ENCODE data around the gene LAMA2.

Gene LAMA2

DNA sequence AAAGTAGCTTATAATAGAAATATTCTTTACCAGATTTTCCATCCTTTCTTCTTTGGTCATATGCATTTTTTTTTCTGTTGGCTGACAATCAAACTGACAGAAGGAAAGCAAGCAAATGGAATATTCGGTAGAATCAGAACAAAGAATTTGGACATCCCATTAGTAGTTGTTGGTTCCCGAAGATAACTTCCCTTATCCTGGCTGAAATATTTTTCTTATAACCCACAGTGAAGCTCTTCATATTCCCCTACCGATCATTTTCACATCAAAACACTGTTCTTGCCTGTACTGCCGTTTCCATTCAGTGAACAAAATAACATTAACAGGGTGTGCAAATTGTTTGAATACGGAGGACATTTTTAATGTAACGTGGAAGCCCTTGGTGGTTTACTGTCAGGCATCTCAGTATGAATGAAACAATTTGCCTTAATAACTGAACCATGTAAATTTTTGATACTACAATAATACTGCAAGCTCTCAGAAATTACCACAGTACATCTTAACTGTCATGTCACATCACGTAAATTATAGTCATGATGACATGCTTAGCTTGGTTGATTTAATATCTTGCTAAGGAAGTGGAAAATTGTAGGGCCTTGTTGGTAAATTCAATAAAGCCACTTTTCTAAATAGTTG, 311.5 kb downstream of the LAMA2 start:
- TF ChIP-seq TAF1 (IDR thresholded peaks at IDR 0.05; ENCODE audit: borderline replicate concordance, insufficient read depth, low read length) (no peak), SIN3A (IDR thresholded peaks at IDR 0.05; ENCODE audit: borderline replicate concordance, insufficient read depth, low read length) (no peak)
- TF ChIP-seq, protein P1, sequence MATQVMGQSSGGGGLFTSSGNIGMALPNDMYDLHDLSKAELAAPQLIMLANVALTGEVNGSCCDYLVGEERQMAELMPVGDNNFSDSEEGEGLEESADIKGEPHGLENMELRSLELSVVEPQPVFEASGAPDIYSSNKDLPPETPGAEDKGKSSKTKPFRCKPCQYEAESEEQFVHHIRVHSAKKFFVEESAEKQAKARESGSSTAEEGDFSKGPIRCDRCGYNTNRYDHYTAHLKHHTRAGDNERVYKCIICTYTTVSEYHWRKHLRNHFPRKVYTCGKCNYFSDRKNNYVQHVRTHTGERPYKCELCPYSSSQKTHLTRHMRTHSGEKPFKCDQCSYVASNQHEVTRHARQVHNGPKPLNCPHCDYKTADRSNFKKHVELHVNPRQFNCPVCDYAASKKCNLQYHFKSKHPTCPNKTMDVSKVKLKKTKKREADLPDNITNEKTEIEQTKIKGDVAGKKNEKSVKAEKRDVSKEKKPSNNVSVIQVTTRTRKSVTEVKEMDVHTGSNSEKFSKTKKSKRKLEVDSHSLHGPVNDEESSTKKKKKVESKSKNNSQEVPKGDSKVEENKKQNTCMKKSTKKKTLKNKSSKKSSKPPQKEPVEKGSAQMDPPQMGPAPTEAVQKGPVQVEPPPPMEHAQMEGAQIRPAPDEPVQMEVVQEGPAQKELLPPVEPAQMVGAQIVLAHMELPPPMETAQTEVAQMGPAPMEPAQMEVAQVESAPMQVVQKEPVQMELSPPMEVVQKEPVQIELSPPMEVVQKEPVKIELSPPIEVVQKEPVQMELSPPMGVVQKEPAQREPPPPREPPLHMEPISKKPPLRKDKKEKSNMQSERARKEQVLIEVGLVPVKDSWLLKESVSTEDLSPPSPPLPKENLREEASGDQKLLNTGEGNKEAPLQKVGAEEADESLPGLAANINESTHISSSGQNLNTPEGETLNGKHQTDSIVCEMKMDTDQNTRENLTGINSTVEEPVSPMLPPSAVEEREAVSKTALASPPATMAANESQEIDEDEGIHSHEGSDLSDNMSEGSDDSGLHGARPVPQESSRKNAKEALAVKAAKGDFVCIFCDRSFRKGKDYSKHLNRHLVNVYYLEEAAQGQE (IDR thresholded peaks at IDR 0.05; ENCODE audit: insufficient read depth in 1 of 2, low read depth in 2 of 2, low read length in 2 of 2): no peak

DNA sequence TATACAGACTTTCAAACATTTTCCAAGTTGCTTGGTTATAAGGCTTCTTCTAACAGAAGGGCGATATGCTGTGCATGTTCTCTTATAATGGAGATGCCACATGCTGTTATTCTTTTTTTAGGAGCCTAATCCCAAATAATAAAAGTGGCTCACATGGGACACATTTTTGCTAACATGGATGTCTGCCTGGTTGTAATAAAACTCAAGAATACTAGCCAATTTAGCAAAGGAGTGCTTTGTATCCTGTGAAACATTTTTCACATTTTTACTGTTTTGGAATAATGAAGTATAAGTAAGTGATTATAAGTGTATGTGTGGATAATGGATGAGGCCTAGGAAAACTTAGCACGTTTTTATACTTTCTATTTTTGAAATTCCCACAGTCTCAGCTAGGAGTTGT, 312.2 kb downstream of the LAMA2 start:
- TF ChIP-seq POLR2AphosphoS5 (IDR thresholded peaks at IDR 0.05; ENCODE audit: low read depth, low read length) (no peak), SIN3A (IDR thresholded peaks at IDR 0.05; ENCODE audit: borderline replicate concordance, insufficient read depth, low read length) (no peak), FOXP2 (optimal IDR thresholded peaks at IDR 0.05; ENCODE audit: borderline replicate concordance, extremely low read depth, extremely low read length, insufficient read depth) (no peak), TAF1 (IDR thresholded peaks at IDR 0.05; ENCODE audit: borderline replicate concordance, insufficient read depth, low read length) (no peak)
- TF ChIP-seq, protein P1 (IDR thresholded peaks at IDR 0.05; ENCODE audit: insufficient read depth in 1 of 2, low read depth in 2 of 2, low read length in 2 of 2): no peak

DNA sequence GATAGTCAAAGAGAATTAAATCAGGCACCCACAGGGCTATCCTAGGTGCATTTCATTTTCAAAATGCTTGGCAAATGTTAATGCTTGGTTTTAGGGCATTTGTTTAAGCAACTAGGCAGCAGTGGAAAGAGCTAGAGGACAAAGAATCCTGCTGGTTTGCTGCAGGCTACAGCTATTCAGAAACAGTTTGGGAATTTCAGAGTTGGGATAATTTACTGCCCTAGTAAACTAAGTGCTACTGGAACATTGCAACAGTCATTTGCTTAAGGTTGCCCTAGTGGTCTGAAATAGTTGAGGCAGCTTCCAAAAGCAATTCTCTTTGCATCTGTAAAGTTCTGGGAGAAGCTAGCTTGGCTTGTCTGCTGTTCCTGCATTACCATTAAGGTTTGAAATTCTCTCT, 312.7 kb downstream of the LAMA2 start:
- TF ChIP-seq SIN3A (IDR thresholded peaks at IDR 0.05; ENCODE audit: borderline replicate concordance, insufficient read depth, low read length): no peak
- no peak for TF ChIP-seq FOXP2 (optimal IDR thresholded peaks at IDR 0.05; ENCODE audit: borderline replicate concordance, extremely low read depth, extremely low read length, insufficient read depth)
- TF ChIP-seq, protein P1 (IDR thresholded peaks at IDR 0.05; ENCODE audit: insufficient read depth in 1 of 2, low read depth in 2 of 2, low read length in 2 of 2): no peak
- TF ChIP-seq TAF1 (IDR thresholded peaks at IDR 0.05; ENCODE audit: borderline replicate concordance, insufficient read depth, low read length): no peak
- TF ChIP-seq POLR2AphosphoS5 (IDR thresholded peaks at IDR 0.05; ENCODE audit: low read depth, low read length): no peak

DNA sequence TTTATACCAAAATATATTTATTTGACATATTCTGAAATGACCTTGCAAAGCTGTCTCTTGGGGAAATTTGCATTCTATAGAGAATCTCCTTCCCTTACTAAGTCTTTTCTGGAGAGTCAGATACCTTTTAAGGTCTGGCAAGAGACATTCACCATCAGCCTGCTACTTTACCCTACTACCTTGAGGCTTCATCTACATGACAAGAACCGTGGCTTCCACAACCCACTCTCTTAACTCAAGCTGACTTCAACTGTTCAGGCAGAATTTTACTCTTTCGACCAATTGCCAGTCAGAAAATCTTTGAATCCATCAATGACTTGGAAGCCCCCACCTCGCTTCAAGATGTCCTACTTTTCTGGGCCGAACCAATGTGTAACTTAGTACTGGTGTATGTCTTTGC, 314.2 kb downstream of the LAMA2 start:
- no peak for TF ChIP-seq POLR2AphosphoS5 (IDR thresholded peaks at IDR 0.05; ENCODE audit: low read depth, low read length)
- no peak for TF ChIP-seq TAF1 (IDR thresholded peaks at IDR 0.05; ENCODE audit: borderline replicate concordance, insufficient read depth, low read length)
- TF ChIP-seq, protein P1 (IDR thresholded peaks at IDR 0.05; ENCODE audit: insufficient read depth in 1 of 2, low read depth in 2 of 2, low read length in 2 of 2): no peak
- TF ChIP-seq FOXP2 (optimal IDR thresholded peaks at IDR 0.05; ENCODE audit: borderline replicate concordance, extremely low read depth, extremely low read length, insufficient read depth): no peak
- TF ChIP-seq SIN3A (IDR thresholded peaks at IDR 0.05; ENCODE audit: borderline replicate concordance, insufficient read depth, low read length): no peak

DNA sequence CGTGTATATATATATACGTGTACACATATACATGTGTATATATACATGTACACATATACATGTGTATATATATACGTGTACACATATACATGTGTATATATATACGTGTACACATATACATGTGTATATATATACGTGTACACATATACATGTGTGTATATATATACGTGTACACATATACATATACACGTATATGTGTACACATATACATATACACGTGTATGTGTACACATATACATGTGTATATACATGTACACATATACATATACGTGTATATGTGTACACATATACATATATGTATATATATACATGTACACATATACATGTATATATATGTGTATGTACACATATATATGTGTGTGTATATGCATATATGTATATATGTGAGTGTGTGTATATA, 317.2 kb downstream of the LAMA2 start:
- TF ChIP-seq, protein P1 (IDR thresholded peaks at IDR 0.05; ENCODE audit: insufficient read depth in 1 of 2, low read depth in 2 of 2, low read length in 2 of 2): no peak
- TF ChIP-seq FOXP2 (optimal IDR thresholded peaks at IDR 0.05; ENCODE audit: borderline replicate concordance, extremely low read depth, extremely low read length, insufficient read depth): no peak
- no peak for TF ChIP-seq TAF1 (IDR thresholded peaks at IDR 0.05; ENCODE audit: borderline replicate concordance, insufficient read depth, low read length)
- TF ChIP-seq SIN3A (IDR thresholded peaks at IDR 0.05; ENCODE audit: borderline replicate concordance, insufficient read depth, low read length): no peak
- TF ChIP-seq POLR2AphosphoS5 (IDR thresholded peaks at IDR 0.05; ENCODE audit: low read depth, low read length): no peak

Measured in PFSK-1 (cell line).